ENCODE data around the gene BLTP3B. TPM values are rescaled to one million over a fixed set of nuclear protein-coding genes. Genes with fewer than 3 reads are reported as not detected.
"Not testable (repeated sequence)": the region's sequence is repeated elsewhere in the genome, so short reads cannot be mapped to it uniquely, and the experiment has no call there.

The BLTP3B gene
- 10 to 100 TPM; 30.2 to 42.0 (median 41.2) TPM for total RNA-seq

- TF ChIP-seq POLR2A (IDR thresholded peaks at IDR 0.05) (no peak), CTCF (IDR thresholded peaks at IDR 0.05) (no peak)
- WGBS, 2 donors: 30 to 34% methylated on average over 24 to 27 of the region's 35 CpGs
These were observed at the start of gene BLTP3B for GRCh38 chr12:100142851-100143559. Gene BLTP3B (minus strand): TSS chr12:100142874. CDS start chr12:100142635, 239 bp downstream.

GRCh38 chr12:100189636-100190394 is 47.1 kb upstream of the BLTP3B start:
- Histone ChIP-seq H3K27ac (no peak overlapping the region), H3K27me3 (no peaks in the 10 kb centered on the region), H3K4me1 (peaks cover 0 to 18% (median 0%) of the 10 kb centered on the region in 4 donors), H3K4me3 (no peak overlapping the region), H3K9me3 (no peaks in the 10 kb centered on the region), H3K36me3 (peaks cover 0 to 5% (median 0%) of the 10 kb centered on the region in 3 donors)
- TF ChIP-seq EP300 (IDR thresholded peaks at IDR 0.05) (no peak), CTCF (IDR thresholded peaks at IDR 0.05) (no peak)
- no peak for DNase-seq (ENCODE audit: low spot score in 2 of 2)
- 85 to 86% methylated on average over 13 of the region's 13 CpGs for WGBS, 2 donors

More at GRCh38 chr12:100142851-100143559, at the start of gene BLTP3B:
- peak within 1 kb of the TSS; percentile 95 to 100 (median 99) for H3K27ac ChIP-seq
- peak within 1 kb of the TSS; percentile 80 to 99 (median 97) for H3K4me3 ChIP-seq
- peaks cover 0 to 39% (median 15%) of the 10 kb centered on the region in 4 donors for H3K4me1 ChIP-seq
- H3K27me3 ChIP-seq: no peaks in the 10 kb centered on the region
- DNase-seq (ENCODE audit: low spot score in 2 of 2): peak; percentile 87 to 88
- peaks cover 0 to 6% (median 0%) of the 10 kb centered on the region in 3 donors for H3K36me3 ChIP-seq
- H3K9me3 ChIP-seq: no peaks in the 10 kb centered on the region

GRCh38 chr12:100188888-100189635 is 46.4 kb upstream of the BLTP3B start:
- not testable (repeated sequence) for H3K27ac ChIP-seq; H3K4me3 ChIP-seq; H3K9me3 ChIP-seq; DNase-seq (ENCODE audit: low spot score in 2 of 2); H3K36me3 ChIP-seq; H3K27me3 ChIP-seq
- WGBS, 2 donors: 89 to 91% methylated on average over 11 of the region's 11 CpGs
- peaks cover 0 to 26% (median 0%) of the 10 kb centered on the region in 4 donors for H3K4me1 ChIP-seq

- Histone ChIP-seq H3K27me3 (no peaks in the 10 kb centered on the region), H3K36me3 (no peaks in the 10 kb centered on the region), H3K4me1 (peaks cover 0 to 26% (median 0%) of the 10 kb centered on the region in 4 donors), H3K9me3 (no peaks in the 10 kb centered on the region), H3K27ac (no peak overlapping the region), H3K4me3 (no peak overlapping the region)
- WGBS, 2 donors: 97% methylated on average over 5 of the region's 5 CpGs
- TF ChIP-seq CTCF (IDR thresholded peaks at IDR 0.05) (no peak), POLR2A (IDR thresholded peaks at IDR 0.05) (no peak), EP300 (IDR thresholded peaks at IDR 0.05) (no peak)
- DNase-seq (ENCODE audit: low spot score in 2 of 2): no peak
These were observed 45.3 kb upstream of the BLTP3B start for GRCh38 chr12:100187857-100188519.

GRCh38 chr12:100187068-100187467 is 44.4 kb upstream of the BLTP3B start:
- Histone ChIP-seq H3K9me3 (no peaks in the 10 kb centered on the region), H3K27ac (no peak overlapping the region), H3K27me3 (no peaks in the 10 kb centered on the region), H3K4me3 (no peak overlapping the region), H3K36me3 (no peaks in the 10 kb centered on the region), H3K4me1 (peaks cover 0 to 26% (median 0%) of the 10 kb centered on the region in 4 donors)
- 93 to 97% methylated on average over 5 of the region's 5 CpGs for WGBS, 2 donors
- DNase-seq (ENCODE audit: low spot score in 2 of 2): no peak
- TF ChIP-seq EP300 (IDR thresholded peaks at IDR 0.05): no peak
- no peak for TF ChIP-seq POLR2A (IDR thresholded peaks at IDR 0.05)
- TF ChIP-seq CTCF (IDR thresholded peaks at IDR 0.05): no peak
